Glomerular visceral epithelial cell (primary cell): ENCODE measurements around the gene SLK.

Source experiments
- DNase-seq: peaks from one replicate; pipeline ENCODE4 v3.0.0-alpha.2; 2016; ENCODE audit errors: extremely low spot score

SLK gene

DNA sequence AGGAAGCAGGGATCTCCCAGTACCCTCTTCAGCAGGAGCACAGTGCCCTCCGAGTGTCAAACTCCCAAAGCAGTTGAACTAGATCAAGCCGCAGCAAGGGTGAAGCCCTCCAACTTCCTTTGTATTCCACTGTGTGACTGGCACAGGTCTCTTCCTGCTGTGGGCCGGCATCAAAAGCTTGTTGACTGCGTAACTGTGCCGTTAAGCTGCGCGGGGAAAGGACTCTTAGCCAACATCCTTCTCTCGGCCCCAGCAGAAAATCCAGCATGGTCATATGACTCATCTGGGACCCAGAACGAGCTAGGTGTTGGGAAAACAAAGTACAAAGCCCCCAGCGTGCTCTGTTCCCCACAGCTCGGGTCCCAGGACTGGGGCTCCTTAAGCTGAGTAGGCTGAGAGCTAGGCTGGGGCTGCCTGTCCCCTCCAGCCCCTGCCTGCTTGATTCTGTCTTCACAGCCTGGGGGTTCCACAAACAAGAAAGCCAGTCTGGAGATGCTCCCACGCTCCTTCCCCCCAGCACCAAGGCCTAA, 66.5 kb downstream of the SLK start:
- DNase-seq = no peak

DNA sequence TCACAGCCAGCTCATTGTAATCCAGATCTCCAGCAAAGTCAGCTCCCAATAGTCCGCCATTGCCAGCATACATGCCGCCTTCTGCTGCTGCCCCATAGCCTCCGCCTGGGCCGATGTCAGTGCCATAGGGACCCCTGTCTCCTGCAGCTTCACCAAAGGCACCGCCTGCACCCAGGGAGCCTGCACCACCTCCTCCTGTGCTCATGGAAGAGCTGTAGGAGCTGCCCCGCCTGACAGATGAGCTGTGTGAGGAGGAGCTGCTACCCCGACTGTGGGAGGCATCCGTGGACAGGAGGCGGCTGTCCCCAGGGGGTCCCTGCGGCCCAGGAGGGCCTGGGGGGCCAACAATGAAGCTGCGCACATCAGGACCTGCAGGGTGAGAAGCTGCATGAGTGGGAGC, 67.0 kb downstream of the SLK start:
- DNase-seq = no peak

DNA sequence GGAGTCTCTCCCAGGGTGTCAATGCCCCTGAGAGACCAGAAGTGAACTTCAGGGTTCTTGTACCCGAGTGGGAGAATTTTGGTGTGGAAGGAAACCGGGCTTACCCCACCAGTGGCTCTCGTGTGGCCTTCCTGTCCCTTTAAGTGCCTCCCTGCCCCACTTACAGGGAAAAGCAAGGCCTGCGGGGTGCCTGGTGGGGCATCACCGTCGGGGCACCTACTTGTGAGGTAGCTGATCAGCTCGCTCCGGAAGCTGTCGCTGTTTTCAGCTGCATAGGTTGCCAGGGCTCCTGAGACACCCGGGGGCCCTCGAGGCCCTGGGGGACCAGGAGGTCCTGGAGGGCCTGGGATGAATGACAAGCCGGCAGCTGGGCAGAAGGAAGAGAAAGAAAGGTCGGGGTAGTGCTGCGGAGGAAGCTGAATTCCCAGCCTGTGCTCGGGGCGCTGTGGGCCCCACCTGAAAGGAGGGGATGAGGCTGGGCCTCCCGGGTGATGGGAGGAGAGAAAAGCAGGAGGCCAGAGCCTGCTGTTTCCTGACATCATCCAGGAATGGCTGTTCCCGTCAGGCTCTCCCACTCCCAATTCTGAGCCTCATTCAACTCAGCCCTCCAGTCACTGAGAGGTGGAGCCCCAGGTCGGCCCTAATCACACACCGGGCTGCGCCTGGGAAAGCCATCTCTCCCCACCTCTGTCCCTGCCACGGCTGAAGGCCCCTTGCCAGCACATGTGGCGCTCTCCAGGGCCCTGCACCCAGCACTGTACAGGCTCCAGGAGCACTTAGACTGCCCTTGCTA, 67.7 kb downstream of the SLK start:
- no peak for DNase-seq

GRCh38 chr10:104035194-104036068, 68.5 kb downstream of the SLK start:
- no peak for DNase-seq

DNA sequence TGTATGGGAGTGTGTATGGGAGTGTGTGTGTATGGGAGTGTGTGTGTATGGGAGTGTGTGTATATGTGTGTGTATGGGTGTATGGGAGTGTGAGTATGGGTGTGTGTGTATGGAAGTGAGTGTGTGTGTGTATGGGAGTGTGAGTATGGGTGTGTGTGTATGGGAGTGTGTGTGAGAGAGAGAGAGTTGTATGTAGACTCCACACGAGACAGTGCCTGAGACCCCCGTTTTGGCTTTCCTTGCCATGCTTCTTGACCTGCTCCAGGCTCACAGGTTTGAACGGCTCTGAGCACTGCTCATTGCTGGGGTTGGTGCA, 69.1 kb downstream of the SLK start:
- no peak for DNase-seq

DNA sequence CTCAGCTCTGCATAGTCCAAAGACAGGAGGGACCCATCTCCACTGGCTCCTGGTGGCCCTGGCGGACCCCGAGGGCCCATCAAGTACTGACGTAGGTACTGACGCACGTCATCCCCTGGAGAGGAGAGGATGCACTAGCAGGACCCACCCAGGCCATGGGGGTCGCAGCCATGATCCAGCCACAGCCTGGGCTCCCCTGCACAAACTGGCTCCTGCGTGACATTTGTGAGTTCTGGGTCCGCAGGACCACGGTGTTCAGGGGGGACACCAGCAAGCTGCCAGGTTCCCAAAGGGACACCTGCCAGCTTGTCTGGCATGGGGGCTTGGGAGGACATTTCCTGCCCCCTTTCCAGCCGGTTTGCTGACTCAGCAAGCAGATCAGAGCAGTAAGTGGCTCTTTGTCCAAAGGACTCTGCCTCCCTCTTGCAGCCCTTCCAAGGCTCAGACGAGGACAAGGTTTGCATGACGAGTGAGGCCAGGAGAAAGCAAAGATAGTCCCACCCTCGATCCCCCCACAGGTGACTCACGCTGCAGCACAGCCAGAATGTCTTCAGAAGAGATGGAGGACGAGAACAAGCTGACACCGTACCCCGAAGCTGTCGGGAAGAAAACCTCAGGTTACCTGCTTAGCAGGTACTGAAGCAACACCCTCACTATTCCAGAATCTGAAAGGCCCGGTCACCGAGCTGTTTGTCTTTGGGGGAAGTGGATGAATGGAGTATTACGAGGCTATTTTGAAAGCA, 69.7 kb downstream of the SLK start:
- DNase-seq = no peak

DNA sequence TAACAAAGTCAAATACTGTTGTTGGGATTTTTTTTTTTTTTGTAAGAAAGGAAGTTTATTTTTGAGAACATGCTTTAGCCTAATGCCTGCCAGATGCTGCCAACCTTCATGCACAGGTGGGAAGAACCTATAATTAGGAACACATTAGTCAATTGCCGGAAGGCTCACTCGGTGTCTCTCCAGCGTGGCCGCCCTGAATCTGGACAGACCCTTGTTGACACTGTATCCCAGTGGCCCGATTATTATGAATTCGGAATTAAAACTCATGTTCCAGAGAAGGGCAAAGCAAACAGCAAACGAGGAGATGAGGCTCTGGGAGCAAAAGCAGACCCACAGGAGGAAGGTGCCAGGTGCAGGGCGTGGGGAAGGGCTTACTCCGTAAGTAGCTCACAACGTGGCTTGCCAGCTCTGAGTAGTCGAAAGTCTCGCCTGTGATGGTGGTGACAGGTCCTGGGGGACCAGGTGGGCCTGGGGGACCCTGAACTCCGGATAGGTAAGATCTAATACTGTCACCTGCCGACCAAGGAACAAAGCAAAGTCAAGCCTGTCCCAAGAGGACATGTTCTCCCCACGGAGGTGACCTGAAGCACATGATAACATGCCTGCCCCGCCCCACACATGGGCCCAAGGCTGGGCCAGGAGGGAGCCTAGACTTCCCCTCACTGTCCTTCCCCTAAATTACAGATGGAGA, 70.5 kb downstream of the SLK start:
- no peak for DNase-seq

GRCh38 chr10:104038537-104038936, 71.6 kb downstream of the SLK start:
- no peak for DNase-seq

- DNase-seq = no peak
These were observed 72.2 kb downstream of the SLK start for GRCh38 chr10:104038958-104039752.

DNA sequence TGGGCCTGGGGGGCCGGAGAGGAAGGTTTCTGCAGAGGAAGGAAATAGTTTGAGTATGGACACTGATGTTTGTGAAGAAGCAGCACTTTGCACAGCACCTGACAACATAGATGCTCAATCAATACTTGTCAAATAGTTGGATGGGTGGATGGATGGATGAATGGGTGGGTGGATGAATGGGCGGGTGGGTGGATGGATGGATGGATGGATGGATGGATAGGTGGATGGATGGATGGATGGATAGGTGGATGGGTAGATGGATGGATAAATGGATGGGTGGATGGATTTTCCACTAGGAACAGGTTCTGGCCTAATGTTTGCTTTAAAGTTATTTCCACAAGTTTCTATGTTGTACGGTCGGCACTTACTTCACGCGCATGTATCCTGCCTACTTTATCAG, 73.4 kb downstream of the SLK start:
- DNase-seq = no peak

DNA sequence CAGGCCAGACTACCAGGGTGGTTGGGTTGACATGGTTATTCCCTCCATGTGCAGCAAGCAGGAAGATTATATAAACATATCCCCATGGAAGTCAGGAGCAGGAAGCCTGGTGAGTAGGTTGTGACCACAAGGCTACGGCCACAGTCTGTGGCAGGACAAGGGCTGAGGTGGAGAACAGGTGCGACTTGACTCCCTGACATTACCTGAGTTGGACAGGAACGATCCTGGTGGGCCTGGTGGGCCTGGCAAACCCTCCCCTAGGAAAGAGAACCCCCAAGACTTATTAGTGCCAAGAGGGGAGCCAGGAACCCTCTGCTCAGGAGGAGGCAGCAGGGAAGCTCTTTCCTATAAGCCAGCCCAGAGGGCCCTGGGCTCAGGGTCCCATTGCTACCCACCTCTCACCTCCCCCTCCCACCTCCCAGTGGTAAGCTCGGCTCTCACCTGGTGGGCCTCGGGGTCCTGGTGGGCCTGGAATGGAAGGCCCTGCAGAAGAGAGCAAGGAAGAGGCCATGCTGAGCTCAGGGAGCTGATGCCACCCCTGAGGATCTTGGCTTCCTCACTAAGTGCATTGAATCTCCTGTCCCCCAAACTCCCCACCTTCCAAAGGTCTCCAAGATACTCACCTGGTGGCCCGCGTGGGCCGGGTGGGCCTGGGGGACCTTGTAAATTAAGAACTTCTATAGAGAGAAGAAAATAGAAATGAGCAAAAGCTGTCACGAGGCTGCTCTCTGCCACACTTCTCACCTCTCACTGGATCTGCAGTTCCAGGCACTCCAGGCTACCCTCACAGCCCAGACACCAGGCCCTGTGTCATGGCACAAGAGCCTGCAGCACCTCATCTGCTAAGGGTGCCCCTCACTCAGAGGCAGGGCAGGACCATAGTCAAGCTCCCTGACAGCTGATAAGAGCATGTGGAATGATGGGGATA, 74.2 kb downstream of the SLK start:
- no peak for DNase-seq

DNA sequence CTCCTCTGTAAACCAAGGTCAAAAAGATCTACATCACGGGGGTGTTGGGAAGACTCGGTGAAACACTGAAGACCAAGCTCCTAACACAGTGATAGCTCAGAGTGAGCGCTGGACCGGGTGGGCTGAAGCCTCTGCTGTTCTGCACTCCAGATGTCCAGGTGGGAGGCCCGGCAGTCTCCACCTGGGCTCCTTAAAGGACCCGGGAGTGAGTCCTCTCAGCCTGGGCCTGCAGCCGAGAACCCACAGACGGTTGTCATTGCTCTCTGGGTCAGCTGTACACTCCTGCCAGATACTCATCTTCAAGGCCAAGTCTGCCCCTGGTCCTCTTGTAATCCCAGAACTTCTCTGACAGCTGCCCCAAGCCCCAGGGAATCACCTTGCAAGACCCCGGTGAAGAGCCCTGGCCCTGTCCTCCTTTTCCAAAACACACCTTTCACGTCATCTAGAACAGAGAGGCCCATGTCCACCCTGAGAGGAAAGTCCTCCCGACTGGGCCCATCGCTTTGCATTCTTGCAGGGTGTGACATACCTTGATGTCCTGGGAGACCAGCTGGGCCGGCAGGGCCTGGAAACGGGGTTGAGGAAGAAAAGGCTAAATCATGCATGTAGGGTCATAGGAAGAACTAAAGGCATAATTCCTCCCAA, 75.1 kb downstream of the SLK start:
- DNase-seq = no peak

DNA sequence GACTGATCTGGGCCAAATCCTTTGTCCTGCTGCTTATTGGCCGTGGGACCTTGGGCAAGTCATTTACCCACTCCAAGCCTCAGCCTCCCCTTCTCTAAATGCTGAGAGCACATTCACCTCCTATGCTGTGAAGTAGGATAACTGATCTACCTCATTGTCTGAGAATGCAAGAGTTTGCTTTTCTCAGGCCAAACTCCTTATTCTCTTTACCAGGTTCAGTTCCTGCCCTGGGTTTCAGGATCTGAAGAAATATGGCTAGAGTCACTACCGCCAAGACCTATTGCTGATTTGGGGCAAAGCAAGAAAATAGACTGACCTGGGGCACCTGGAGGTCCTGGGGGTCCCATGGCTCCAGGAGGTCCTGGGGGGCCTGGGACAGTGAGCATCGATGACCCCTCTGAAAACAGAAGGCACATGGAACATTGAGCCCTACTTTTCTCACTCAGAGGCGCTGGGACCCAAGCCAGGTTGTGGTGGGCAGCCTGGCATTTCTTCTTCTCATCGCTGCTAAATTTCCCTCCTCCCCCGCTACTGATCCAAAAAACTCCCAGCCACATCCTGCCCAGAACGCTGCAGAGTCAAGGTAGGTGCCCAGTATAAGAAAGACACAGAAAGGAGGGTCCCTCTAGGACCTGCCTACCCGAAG, 76.4 kb downstream of the SLK start:
- DNase-seq = no peak

DNA sequence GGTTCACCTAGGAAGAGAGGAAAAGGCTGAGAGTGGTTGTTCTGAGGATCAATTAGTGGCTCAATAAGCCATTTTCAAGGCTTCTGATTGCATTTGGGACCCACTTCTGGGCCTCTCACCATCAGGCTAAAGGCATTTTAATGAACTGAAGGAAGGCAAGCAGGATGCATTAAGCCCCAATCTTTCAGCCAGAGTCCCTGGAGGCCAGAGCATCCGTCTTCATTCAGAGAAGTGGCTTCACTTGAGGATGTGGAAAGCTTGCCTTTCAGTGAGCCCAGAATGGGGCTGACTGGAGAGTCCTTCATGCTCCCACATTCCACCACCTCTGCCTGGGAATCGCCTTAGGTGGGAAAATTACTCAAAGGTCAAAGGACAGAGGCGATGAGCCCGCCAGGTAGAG, 76.9 kb downstream of the SLK start:
- DNase-seq = no peak

GRCh38 chr10:104045151-104046089, 78.5 kb downstream of the SLK start:
- peak; percentile 73 for DNase-seq

GRCh38 chr10:104046651-104047050, 79.7 kb downstream of the SLK start:
- no peak for DNase-seq

DNA sequence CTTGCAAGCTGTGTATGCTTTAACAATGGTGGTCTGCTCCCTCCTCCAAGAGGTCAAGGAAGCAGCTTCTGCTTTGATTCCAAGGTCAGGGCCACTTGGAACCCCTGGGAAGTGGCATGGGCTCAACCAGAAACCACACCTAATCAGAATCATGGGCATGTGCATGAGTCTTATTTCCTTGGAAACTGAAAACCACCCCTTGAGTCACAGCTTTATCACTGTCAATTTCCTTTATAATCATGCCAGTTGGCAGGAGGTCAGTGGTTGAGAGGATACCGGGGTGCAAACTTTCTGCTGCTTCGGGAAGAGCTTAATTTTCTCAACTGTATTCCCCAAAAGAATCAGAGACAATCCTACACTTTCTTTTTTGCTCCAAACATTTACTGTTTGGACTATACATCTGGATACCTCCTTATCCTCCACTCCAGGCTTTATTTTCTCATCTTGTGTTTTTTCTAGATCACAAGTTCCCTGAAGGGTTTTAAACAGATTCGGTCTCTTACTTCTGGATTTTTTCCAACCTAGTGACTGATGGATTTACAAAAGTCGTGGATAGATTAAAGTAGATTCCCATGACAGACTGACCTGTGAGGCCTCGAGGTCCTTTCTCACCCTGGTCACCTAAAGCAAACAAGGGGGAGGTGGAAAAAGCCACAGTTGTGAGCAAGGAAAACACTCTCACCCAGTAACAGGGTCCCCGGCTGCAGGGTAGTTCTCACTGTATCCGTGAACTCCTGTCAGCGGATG, 82.7 kb downstream of the SLK start:
- peak; percentile 62 for DNase-seq
